GM23338 (cell line): ENCODE measurements around the gene ERC1. TPM values are rescaled to one million over a fixed set of nuclear protein-coding genes. Genes with fewer than 3 reads are reported as not detected.

Source experiments
- ATAC-seq: fragments of 200-7000 bp; cut with Tn5 transposase; 3 replicates; pipeline ENCODE4 v1.9.1; 2020
- DNase-seq: peaks from one replicate; pipeline ENCODE4 v3.0.0-alpha.2; 2015; ENCODE audit warnings: low spot score
- H2AFZ ChIP-seq: fragments of 200-600 bp; sonication (generic); 2 replicates; pipeline ENCODE4 v1.8.0; 2016; ENCODE audit warnings: antibody characterized with exemption, mild to moderate bottlenecking, moderate library complexity
- H3F3A ChIP-seq: fragments of 200-600 bp; sonication (generic); replicated peaks from 2 replicates; pipeline ENCODE4 v1.8.0; 2017; ENCODE audit warnings: antibody characterized with exemption, mixed run types, low read depth
- H3K27ac ChIP-seq: fragments of 200-600 bp; sonication (generic); 2 replicates; pipeline ENCODE4 v1.6.1; 2016; ENCODE audit warnings: low read depth
- H3K27me3 ChIP-seq: fragments of 200-600 bp; sonication (generic); 2 replicates; pipeline ENCODE4 v1.8.0; 2016; ENCODE audit warnings: mild to moderate bottlenecking, mixed run types, moderate library complexity; ENCODE audit not compliant: insufficient read depth
- H3K36me3 ChIP-seq: fragments of 200-600 bp; sonication (generic); 2 replicates; pipeline ENCODE4 v1.8.0; 2016; ENCODE audit warnings: mild to moderate bottlenecking; ENCODE audit not compliant: insufficient read depth
- H3K4me1 ChIP-seq: fragments of 200-600 bp; sonication (generic); 2 replicates; pipeline ENCODE4 v1.8.0; 2016; ENCODE audit warnings: mild to moderate bottlenecking, moderate library complexity; ENCODE audit not compliant: insufficient read depth
- H3K4me2 ChIP-seq: fragments of 200-600 bp; sonication (generic); 2 replicates; pipeline ENCODE4 v1.7.1; 2017; ENCODE audit warnings: mixed run types
- H3K4me3 ChIP-seq: fragments of 200-600 bp; sonication (generic); 2 replicates; pipeline ENCODE4 v1.6.1; 2016; ENCODE audit warnings: mixed run types
- H3K79me2 ChIP-seq: fragments of 200-600 bp; sonication (generic); replicated peaks from 2 replicates; pipeline ENCODE4 v1.8.0; 2017; ENCODE audit warnings: mild to moderate bottlenecking; ENCODE audit not compliant: insufficient read depth
- H3K9me2 ChIP-seq: fragments of 200-600 bp; sonication (generic); 2 replicates; pipeline ENCODE4 v1.8.0; 2017; ENCODE audit not compliant: insufficient read depth
- H4K20me1 ChIP-seq: fragments of 200-600 bp; sonication (generic); replicated peaks from 2 replicates; pipeline ENCODE4 v1.8.0; 2017; ENCODE audit warnings: mild to moderate bottlenecking; ENCODE audit not compliant: insufficient read depth
- H3K27ac Mint-ChIP-seq: 2 replicates; pipeline ENCODE4 v1.8.0; 2020; ENCODE audit warnings: inconsistent platforms, mild to moderate bottlenecking, moderate library complexity, mixed read lengths
- H3K27me3 Mint-ChIP-seq: 3 replicates; pipeline ENCODE4 v1.8.0; 2022; ENCODE audit warnings: low read depth, mild to moderate bottlenecking, moderate library complexity, mixed read lengths, inconsistent platforms; ENCODE audit not compliant: insufficient read depth, poor library complexity
- H3K36me3 Mint-ChIP-seq: 3 replicates; pipeline ENCODE4 v1.8.0; 2021; ENCODE audit warnings: low read depth, mild to moderate bottlenecking, inconsistent platforms, moderate library complexity, mixed read lengths
- H3K4me1 Mint-ChIP-seq: 3 replicates; pipeline ENCODE4 v1.8.0; 2020; ENCODE audit warnings: mild to moderate bottlenecking, inconsistent platforms, mixed read lengths
- H3K4me3 Mint-ChIP-seq: 3 replicates; pipeline ENCODE4 v1.8.0; 2021; ENCODE audit warnings: moderate library complexity, mild to moderate bottlenecking, inconsistent platforms, mixed read lengths
- H3K9me3 Mint-ChIP-seq: 3 replicates; pipeline ENCODE4 v1.8.0; 2020; ENCODE audit warnings: moderate library complexity, mild to moderate bottlenecking, inconsistent platforms, mixed read lengths
- CREB1 ChIP-seq: fragments of 250-450 bp; sonication (Bioruptor Pico); IDR thresholded peaks from 2 replicates; pipeline ENCODE4 v1.5.0; 2020; ENCODE audit warnings: low read depth, mild to moderate bottlenecking, moderate library complexity
- ETS1 ChIP-seq: IDR thresholded peaks from 2 replicates; pipeline ENCODE4 v1.6.1; 2016; ENCODE audit warnings: antibody characterized with exemption
- EZH2 ChIP-seq: fragments of 200-600 bp; sonication (generic); IDR thresholded peaks from one replicate; pipeline ENCODE4 v1.8.0; 2017; ENCODE audit warnings: antibody characterized with exemption, mild to moderate bottlenecking, low read depth; ENCODE audit not compliant: unreplicated experiment
- EZH2phosphoT487 ChIP-seq: fragments of 200-600 bp; sonication (generic); IDR thresholded peaks from one replicate; pipeline ENCODE4 v1.8.1; 2018; ENCODE audit warnings: antibody characterized with exemption; ENCODE audit not compliant: unreplicated experiment
- JUNB ChIP-seq: IDR thresholded peaks from one replicate; pipeline ENCODE4 v1.6.1; 2016; ENCODE audit warnings: antibody characterized with exemption; ENCODE audit not compliant: unreplicated experiment
- NANOG ChIP-seq: IDR thresholded peaks from 2 replicates; pipeline ENCODE4 v1.6.1; 2016; ENCODE audit warnings: antibody characterized with exemption, borderline replicate concordance
- REST ChIP-seq: IDR thresholded peaks from one replicate; pipeline ENCODE4 v1.6.1; 2018; ENCODE audit warnings: antibody characterized with exemption; ENCODE audit not compliant: unreplicated experiment
- polyA plus RNA-seq: library from polyadenylated mRNA; unstranded; fragments of >200 nt; fragmentation: Nextera tagmentation; extraction: Ambion mirVana; gene quantifications from 2 replicates; pipeline ENCODE4 v1.2.1, GENCODE V29; 2016
- total RNA-seq: library from RNA; depleted of rRNA; stranded (reverse); fragments of >200 nt; shearing (Covaris generic); gene quantifications from 2 replicates; pipeline ENCODE4 v1.2.3, GENCODE V29; 2014
- TF ChIP-seq, protein P1 (sequence below), 2 experiments: fragments of 200-600 bp in 1 of 2; sonication (generic) in 1 of 2; conservative IDR thresholded peaks; 2 replicates each; pipeline versions ENCODE4 v1.5.1 to v1.6.1; 2016 to 2017; ENCODE audit warnings: antibody characterized with exemption in 2 of 2, low read depth in 2 of 2, mild to moderate bottlenecking in 2 of 2, moderate library complexity in 1 of 2

The ERC1 gene
- total and polyA plus RNA-seq, 2 experiments from 2014 or later: 28.1 to 35.3 TPM

GRCh38 chr12:1357711-1358110 lies 366.7 kb downstream of the ERC1 start (continued):
- TF ChIP-seq, protein P1, sequence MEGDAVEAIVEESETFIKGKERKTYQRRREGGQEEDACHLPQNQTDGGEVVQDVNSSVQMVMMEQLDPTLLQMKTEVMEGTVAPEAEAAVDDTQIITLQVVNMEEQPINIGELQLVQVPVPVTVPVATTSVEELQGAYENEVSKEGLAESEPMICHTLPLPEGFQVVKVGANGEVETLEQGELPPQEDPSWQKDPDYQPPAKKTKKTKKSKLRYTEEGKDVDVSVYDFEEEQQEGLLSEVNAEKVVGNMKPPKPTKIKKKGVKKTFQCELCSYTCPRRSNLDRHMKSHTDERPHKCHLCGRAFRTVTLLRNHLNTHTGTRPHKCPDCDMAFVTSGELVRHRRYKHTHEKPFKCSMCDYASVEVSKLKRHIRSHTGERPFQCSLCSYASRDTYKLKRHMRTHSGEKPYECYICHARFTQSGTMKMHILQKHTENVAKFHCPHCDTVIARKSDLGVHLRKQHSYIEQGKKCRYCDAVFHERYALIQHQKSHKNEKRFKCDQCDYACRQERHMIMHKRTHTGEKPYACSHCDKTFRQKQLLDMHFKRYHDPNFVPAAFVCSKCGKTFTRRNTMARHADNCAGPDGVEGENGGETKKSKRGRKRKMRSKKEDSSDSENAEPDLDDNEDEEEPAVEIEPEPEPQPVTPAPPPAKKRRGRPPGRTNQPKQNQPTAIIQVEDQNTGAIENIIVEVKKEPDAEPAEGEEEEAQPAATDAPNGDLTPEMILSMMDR (conservative IDR thresholded peaks at IDR 0.05; ENCODE audit: low read depth in 2 of 2): no peak
- TF ChIP-seq CREB1 (CRISPR knock-in tag) (no peak), EZH2phosphoT487 (no peak), NANOG (no peak), ETS1 (no peak), JUNB (no peak), EZH2 (no peak), REST (no peak)

- Mint-ChIP-seq H3K9me3 (no peaks in the 10 kb centered on the region), H3K4me1 (no peaks in the 10 kb centered on the region; the same call in 2 of the 3 replicates), H3K36me3 (no peaks in the 10 kb centered on the region), H3K27ac (no peak overlapping the region), H3K27me3 (peaks cover 3% of the 10 kb centered on the region), H3K4me3 (no peak overlapping the region)
- H3K9me2 ChIP-seq: no peaks in the 10 kb centered on the region
- H3K4me1 ChIP-seq: no peaks in the 10 kb centered on the region
- no peaks in the 10 kb centered on the region for H3K79me2 ChIP-seq
- H3K4me3 ChIP-seq: no peak overlapping the region
- DNase-seq: no peak
- no peak overlapping the region for H3K4me2 ChIP-seq
- no peak for ATAC-seq
- H3K27ac ChIP-seq: no peak overlapping the region
- H3K36me3 ChIP-seq: 0 out of 2 replicates have a peak, but pooled peaks cover 2% of the 10 kb centered on the region
- no peaks in the 10 kb centered on the region for H4K20me1 ChIP-seq
- no peak overlapping the region for H2AFZ ChIP-seq
- no peaks in the 10 kb centered on the region for H3K27me3 ChIP-seq
- H3F3A ChIP-seq: no peaks in the 10 kb centered on the region
- TF ChIP-seq CREB1 (CRISPR knock-in tag) (no peak), REST (no peak)
Measured at GRCh38 chr12:1360441-1361210, 369.6 kb downstream of the ERC1 start.
